Liver (tissue), 9 donors: ENCODE results near the gene TRAPPC10. TPM values are rescaled to one million over a fixed set of nuclear protein-coding genes. Genes with fewer than 3 reads are reported as not detected.

ENCODE experiments used
- DNase-seq: peaks from one replicate; pipeline ENCODE4 v3.0.0-alpha.2; 2017; ENCODE audit warnings: low spot score
- H3K27ac ChIP-seq, 2 donors: one replicate each; pipeline ENCODE4 v1.7.0; 2013; ENCODE audit warnings: inconsistent platforms in 2 of 2, low read length in 2 of 2, control low read depth in 1 of 2, low read depth in 1 of 2, mild to moderate bottlenecking in 1 of 2
- H3K27me3 ChIP-seq, 4 donors: one replicate each; pipeline versions ENCODE4 v1.6.1 to v1.7.0; 2013; ENCODE audit warnings: low read length in 3 of 4, inconsistent platforms in 1 of 4, mild to moderate bottlenecking in 1 of 4, moderate library complexity in 1 of 4; ENCODE audit not compliant: control insufficient read depth in 4 of 4, insufficient read depth in 4 of 4
- H3K36me3 ChIP-seq, 4 donors: one replicate each; pipeline versions ENCODE4 v1.6.1 to v1.7.0; 2013; ENCODE audit warnings: low read length in 3 of 4, mild to moderate bottlenecking in 3 of 4, low read depth in 1 of 4, moderate library complexity in 1 of 4; ENCODE audit not compliant: control insufficient read depth in 4 of 4, insufficient read depth in 3 of 4
- H3K4me1 ChIP-seq, 4 donors: one replicate each; pipeline versions ENCODE4 v1.6.1 to v1.7.0; 2013; ENCODE audit warnings: low read length in 3 of 4, mild to moderate bottlenecking in 3 of 4, moderate library complexity in 1 of 4; ENCODE audit not compliant: control insufficient read depth in 4 of 4, insufficient read depth in 4 of 4
- H3K4me3 ChIP-seq, 3 donors: one replicate each; pipeline versions ENCODE4 v1.6.1 to v1.7.0; 2013; ENCODE audit warnings: low read length in 3 of 3, control low read depth in 1 of 3, low read depth in 1 of 3, mild to moderate bottlenecking in 1 of 3
- H3K9ac ChIP-seq, 2 donors: one replicate each; pipeline ENCODE4 v1.7.0; 2013; ENCODE audit warnings: low read length in 2 of 2, mild to moderate bottlenecking in 2 of 2, moderate library complexity in 2 of 2, control low read depth in 1 of 2, low read depth in 1 of 2
- H3K9me3 ChIP-seq, 4 donors: one replicate each; pipeline versions ENCODE4 v1.6.1 to v1.7.0; 2013; ENCODE audit warnings: low read length in 3 of 4; ENCODE audit not compliant: control insufficient read depth in 4 of 4
- EGR1 ChIP-seq, 2 donors: IDR thresholded peaks; 2 replicates each; pipeline ENCODE4 v1.6.1; 2016 to 2018; ENCODE audit warnings: antibody characterized with exemption in 2 of 2, low read depth in 2 of 2
- FOXA1 ChIP-seq: IDR thresholded peaks from 2 replicates; pipeline ENCODE4 v1.6.1; 2016; ENCODE audit warnings: antibody characterized with exemption
- FOXA2 ChIP-seq: IDR thresholded peaks from 2 replicates; pipeline ENCODE4 v1.6.1; 2016; ENCODE audit warnings: antibody characterized with exemption
- GABPA ChIP-seq, 2 donors: IDR thresholded peaks in 1 of 2; conservative IDR thresholded peaks in 1 of 2; 2 replicates each; pipeline ENCODE4 v1.6.1; 2016; ENCODE audit warnings: antibody characterized with exemption in 2 of 2, mild to moderate bottlenecking in 1 of 2, moderate library complexity in 1 of 2
- HNF4A ChIP-seq, 2 donors: conservative IDR thresholded peaks; 2 replicates each; pipeline ENCODE4 v1.6.1; 2016; ENCODE audit warnings: antibody characterized with exemption in 2 of 2, mild to moderate bottlenecking in 2 of 2
- JUND ChIP-seq, 2 donors: IDR thresholded peaks; 2 replicates each; pipeline ENCODE4 v1.6.1; 2016; ENCODE audit warnings: antibody characterized with exemption in 2 of 2
- MAX ChIP-seq: IDR thresholded peaks from 2 replicates; pipeline ENCODE4 v1.6.1; 2016; ENCODE audit warnings: antibody characterized with exemption
- NR2F2 ChIP-seq: IDR thresholded peaks from 2 replicates; pipeline ENCODE4 v1.6.1; 2016; ENCODE audit warnings: antibody characterized with exemption
- RAD21 ChIP-seq, 2 donors: IDR thresholded peaks; 2 replicates each; pipeline ENCODE4 v1.6.1; 2016; ENCODE audit warnings: antibody characterized with exemption in 2 of 2, mild to moderate bottlenecking in 2 of 2
- RXRA ChIP-seq, 2 donors: IDR thresholded peaks; 2 replicates each; pipeline ENCODE4 v1.6.1; 2017 to 2018; ENCODE audit warnings: antibody characterized with exemption in 2 of 2, mild to moderate bottlenecking in 1 of 2
- SP1 ChIP-seq: IDR thresholded peaks from 2 replicates; pipeline ENCODE4 v1.6.1; 2018; ENCODE audit warnings: antibody characterized with exemption, mild to moderate bottlenecking
- TAF1 ChIP-seq: conservative IDR thresholded peaks from 2 replicates; pipeline ENCODE4 v1.6.1; 2016; ENCODE audit warnings: antibody characterized with exemption, mild to moderate bottlenecking
- YY1 ChIP-seq: IDR thresholded peaks from 2 replicates; pipeline ENCODE4 v1.6.1; 2016; ENCODE audit warnings: antibody characterized with exemption, mild to moderate bottlenecking
- WGBS: extraction: QIAGEN DNeasy Blood & Tissue Kit; methylation state at CpG from one replicate; pipeline ENCODE4 v1.1.7; 2013; 5-methylcytosine and 5-hydroxymethylcytosine counted together
- polyA plus RNA-seq, 2 donors: library from polyadenylated mRNA; stranded (reverse) in 1 of 2; unstranded in 1 of 2; fragments of 200-250 nt in 1 of 2; fragments of >200 nt in 1 of 2; fragmentation: Nextera tagmentation in 1 of 2; extraction: Ambion mirVana in 1 of 2; gene quantifications; one replicate each; pipeline versions ENCODE4 v1.2.1 to v1.2.3, GENCODE V29; 2013 to 2015
- total RNA-seq, 2 donors: library from RNA; depleted of rRNA; stranded (reverse); fragments of >200 nt; gene quantifications; one replicate each; pipeline ENCODE4 v1.2.3, GENCODE V29; 2014
- TF ChIP-seq, protein P1 (sequence below): IDR thresholded peaks from 2 replicates; pipeline ENCODE4 v1.6.1; 2016; ENCODE audit warnings: antibody characterized with exemption
- TF ChIP-seq, protein P2 (sequence below): IDR thresholded peaks from 2 replicates; pipeline ENCODE4 v1.6.1; 2016; ENCODE audit warnings: antibody characterized with exemption
- donor health status: healthy.
- donor health status: healthy.
- donor health status: healthy.
- donor health status: healthy.
- donor health status: healthy.

The TRAPPC10 gene
- total and polyA plus RNA-seq, 4 donors: 4.9 to 24.9 (median 11.9) TPM

GRCh38 chr21:44020551-44020950 lies 8.4 kb downstream of the TRAPPC10 start:
- no peak overlapping the region for H3K9ac ChIP-seq
- WGBS: 93% methylated on average over 4 of the region's 4 CpGs
- no peak overlapping the region for H3K27ac ChIP-seq
- H3K4me1 ChIP-seq: peaks cover 11 to 31% (median 18%) of the 10 kb centered on the region in 4 donors
- no peaks in the 10 kb centered on the region for H3K27me3 ChIP-seq
- H3K36me3 ChIP-seq: no peaks in the 10 kb centered on the region
- H3K4me3 ChIP-seq: no peak overlapping the region
- TF ChIP-seq, protein P1, sequence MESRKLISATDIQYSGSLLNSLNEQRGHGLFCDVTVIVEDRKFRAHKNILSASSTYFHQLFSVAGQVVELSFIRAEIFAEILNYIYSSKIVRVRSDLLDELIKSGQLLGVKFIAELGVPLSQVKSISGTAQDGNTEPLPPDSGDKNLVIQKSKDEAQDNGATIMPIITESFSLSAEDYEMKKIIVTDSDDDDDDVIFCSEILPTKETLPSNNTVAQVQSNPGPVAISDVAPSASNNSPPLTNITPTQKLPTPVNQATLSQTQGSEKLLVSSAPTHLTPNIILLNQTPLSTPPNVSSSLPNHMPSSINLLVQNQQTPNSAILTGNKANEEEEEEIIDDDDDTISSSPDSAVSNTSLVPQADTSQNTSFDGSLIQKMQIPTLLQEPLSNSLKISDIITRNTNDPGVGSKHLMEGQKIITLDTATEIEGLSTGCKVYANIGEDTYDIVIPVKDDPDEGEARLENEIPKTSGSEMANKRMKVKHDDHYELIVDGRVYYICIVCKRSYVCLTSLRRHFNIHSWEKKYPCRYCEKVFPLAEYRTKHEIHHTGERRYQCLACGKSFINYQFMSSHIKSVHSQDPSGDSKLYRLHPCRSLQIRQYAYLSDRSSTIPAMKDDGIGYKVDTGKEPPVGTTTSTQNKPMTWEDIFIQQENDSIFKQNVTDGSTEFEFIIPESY: no peak
- peak; percentile 13 for DNase-seq
- H3K9me3 ChIP-seq: no peaks in the 10 kb centered on the region

DNA sequence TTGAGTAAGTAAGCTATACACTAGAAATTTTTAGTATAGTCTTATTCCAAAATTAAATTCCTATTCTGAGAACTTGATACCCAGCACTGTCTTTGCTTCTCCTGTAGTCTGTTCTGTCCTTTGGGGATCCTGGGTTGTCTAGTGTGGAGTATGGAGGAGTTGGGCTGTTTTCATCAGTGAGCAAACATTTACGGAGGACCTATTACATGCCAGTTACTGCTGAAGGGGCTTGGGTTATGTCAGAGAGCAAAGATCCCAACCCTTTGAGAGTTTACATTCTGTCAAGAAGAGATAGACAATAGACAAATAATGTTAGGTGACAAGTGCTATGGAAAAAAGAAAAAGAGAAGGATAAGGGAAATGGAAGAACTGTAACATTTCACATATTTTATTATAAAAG lies 9.0 kb downstream of the TRAPPC10 start:
- no peak for DNase-seq
- no peaks in the 10 kb centered on the region for H3K9me3 ChIP-seq
- H3K27ac ChIP-seq: no peak overlapping the region
- H3K9ac ChIP-seq: no peak overlapping the region
- no peak overlapping the region for H3K4me3 ChIP-seq
- no peaks in the 10 kb centered on the region for H3K27me3 ChIP-seq
- TF ChIP-seq, protein P2, sequence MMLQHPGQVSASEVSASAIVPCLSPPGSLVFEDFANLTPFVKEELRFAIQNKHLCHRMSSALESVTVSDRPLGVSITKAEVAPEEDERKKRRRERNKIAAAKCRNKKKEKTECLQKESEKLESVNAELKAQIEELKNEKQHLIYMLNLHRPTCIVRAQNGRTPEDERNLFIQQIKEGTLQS: no peak
- TF ChIP-seq SP1 (no peak), MAX (no peak), EGR1 (IDR thresholded peaks at IDR 0.05; ENCODE audit: low read depth in 2 of 2) (no peak)
- H3K4me1 ChIP-seq: peaks cover 7 to 26% (median 16%) of the 10 kb centered on the region in 4 donors
- no peaks in the 10 kb centered on the region for H3K36me3 ChIP-seq
- 59% methylated on average over 1 of the region's 1 CpG for WGBS

DNA sequence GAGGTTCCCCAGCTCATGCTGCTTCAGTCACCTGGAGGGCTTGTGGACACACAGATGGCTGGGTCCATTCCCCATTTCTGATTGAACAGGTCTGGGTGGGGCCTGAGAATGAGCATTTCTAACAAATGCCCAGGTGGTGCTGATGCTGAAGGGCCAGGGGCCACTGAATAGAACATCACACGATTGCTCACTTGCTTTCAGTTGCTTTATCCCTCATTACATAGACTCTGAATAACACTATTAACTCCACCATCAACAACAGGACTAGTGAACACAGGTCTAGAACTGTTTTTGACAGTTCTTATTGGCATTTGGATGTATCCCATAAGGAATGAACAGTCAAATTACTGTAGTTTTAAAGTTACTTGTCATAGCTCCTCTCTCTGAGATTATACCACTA lies 12.1 kb downstream of the TRAPPC10 start:
- DNase-seq: no peak
- no peaks in the 10 kb centered on the region for H3K9me3 ChIP-seq
- H3K4me1 ChIP-seq: peaks cover 3 to 23% (median 8%) of the 10 kb centered on the region in 4 donors
- no peaks in the 10 kb centered on the region for H3K36me3 ChIP-seq
- H3K4me3 ChIP-seq: no peak overlapping the region
- no peak overlapping the region for H3K9ac ChIP-seq
- H3K27ac ChIP-seq: no peak overlapping the region
- 74% methylated on average over 1 of the region's 1 CpG for WGBS
- no peaks in the 10 kb centered on the region for H3K27me3 ChIP-seq
- TF ChIP-seq NR2F2 (no peak), GABPA (IDR thresholded peaks at IDR 0.05 in 1 of 2, conservative IDR thresholded peaks at IDR 0.05 in 1 of 2) (no peak), RAD21 (IDR thresholded peaks at IDR 0.05) (no peak), RXRA (IDR thresholded peaks at IDR 0.05) (no peak), FOXA2 (no peak), HNF4A (conservative IDR thresholded peaks at IDR 0.05) (no peak), YY1 (no peak), FOXA1 (no peak), EGR1 (IDR thresholded peaks at IDR 0.05; ENCODE audit: low read depth in 2 of 2) (no peak), MAX (no peak), TAF1 (no peak), SP1 (no peak), JUND (IDR thresholded peaks at IDR 0.05) (no peak)
- TF ChIP-seq, protein P1: no peak
- TF ChIP-seq, protein P2: no peak
